ENCODE results near the gene KRTAP10-1.

KRTAP10-1 gene

GRCh38 chr21:44496564-44497550 lies 43.1 kb downstream of the KRTAP10-1 start:
- no peak overlapping the region for H3K27ac ChIP-seq (ENCODE audit: low read length)
- H3K9ac ChIP-seq (ENCODE audit: low read length in 2 of 2), result no peak overlapping the region
- H3K4me1 ChIP-seq (ENCODE audit: control insufficient read depth, insufficient read depth, low read length), result peaks cover 7% of the 10 kb centered on the region
- H3K9me3 ChIP-seq (ENCODE audit: control insufficient read depth in 2 of 2, low read length in 2 of 2), result peaks cover 6 to 11% of the 10 kb centered on the region in 2 donors
- H3K4me3 ChIP-seq (ENCODE audit: low read length in 2 of 2), result peak overlapping the region in 1 of 2 donors; percentile 15
- no peaks in the 10 kb centered on the region for H3K36me3 ChIP-seq (ENCODE audit: control insufficient read depth in 2 of 2, insufficient read depth in 2 of 2, low read length in 2 of 2)
- H3K27me3 ChIP-seq (ENCODE audit: control insufficient read depth in 1 of 2, insufficient read depth in 2 of 2, low read length in 2 of 2), result peaks cover 10 to 12% of the 10 kb centered on the region in 2 donors

GRCh38 chr21:44495611-44496563 lies 44.1 kb downstream of the KRTAP10-1 start:
- Histone ChIP-seq H3K36me3 (ENCODE audit: control insufficient read depth in 2 of 2, insufficient read depth in 2 of 2, low read length in 2 of 2) (no peaks in the 10 kb centered on the region), H3K4me3 (ENCODE audit: low read length in 2 of 2) (no peak overlapping the region), H3K9ac (ENCODE audit: low read length in 2 of 2) (no peak overlapping the region), H3K27me3 (ENCODE audit: control insufficient read depth in 1 of 2, insufficient read depth in 2 of 2, low read length in 2 of 2) (peaks cover 10 to 12% of the 10 kb centered on the region in 2 donors), H3K9me3 (ENCODE audit: control insufficient read depth in 2 of 2, low read length in 2 of 2) (peaks cover 6 to 11% of the 10 kb centered on the region in 2 donors), H3K27ac (ENCODE audit: low read length) (no peak overlapping the region), H3K4me1 (ENCODE audit: control insufficient read depth, insufficient read depth, low read length) (peaks cover 7% of the 10 kb centered on the region)

GRCh38 chr21:44494956-44495355 lies 45.0 kb downstream of the KRTAP10-1 start:
- Histone ChIP-seq H3K4me3 (ENCODE audit: low read length in 2 of 2) (no peak overlapping the region), H3K27ac (ENCODE audit: low read length) (no peak overlapping the region), H3K27me3 (ENCODE audit: control insufficient read depth in 1 of 2, insufficient read depth in 2 of 2, low read length in 2 of 2) (peaks cover 10 to 11% of the 10 kb centered on the region in 2 donors), H3K36me3 (ENCODE audit: control insufficient read depth in 2 of 2, insufficient read depth in 2 of 2, low read length in 2 of 2) (no peaks in the 10 kb centered on the region), H3K9me3 (ENCODE audit: control insufficient read depth in 2 of 2, low read length in 2 of 2) (peaks cover 6 to 11% of the 10 kb centered on the region in 2 donors), H3K9ac (ENCODE audit: low read length in 2 of 2) (no peak overlapping the region), H3K4me1 (ENCODE audit: control insufficient read depth, insufficient read depth, low read length) (peaks cover 7% of the 10 kb centered on the region)

- H3K4me1 ChIP-seq (ENCODE audit: control insufficient read depth, insufficient read depth, low read length), result peaks cover 7% of the 10 kb centered on the region
- H3K4me3 ChIP-seq (ENCODE audit: low read length in 2 of 2), result no peak overlapping the region
- peaks cover 6 to 11% of the 10 kb centered on the region in 2 donors for H3K9me3 ChIP-seq (ENCODE audit: control insufficient read depth in 2 of 2, low read length in 2 of 2)
- H3K27me3 ChIP-seq (ENCODE audit: control insufficient read depth in 1 of 2, insufficient read depth in 2 of 2, low read length in 2 of 2), result peaks cover 6 to 10% of the 10 kb centered on the region in 2 donors
- H3K9ac ChIP-seq (ENCODE audit: low read length in 2 of 2), result no peak overlapping the region
- H3K36me3 ChIP-seq (ENCODE audit: control insufficient read depth in 2 of 2, insufficient read depth in 2 of 2, low read length in 2 of 2), result no peaks in the 10 kb centered on the region
- H3K27ac ChIP-seq (ENCODE audit: low read length), result no peak overlapping the region
Observed at GRCh38 chr21:44494418-44494817, 45.6 kb downstream of the KRTAP10-1 start.

- H3K9me3 ChIP-seq (ENCODE audit: control insufficient read depth in 2 of 2, low read length in 2 of 2), result peaks cover 6 to 11% of the 10 kb centered on the region in 2 donors
- H3K36me3 ChIP-seq (ENCODE audit: control insufficient read depth in 2 of 2, insufficient read depth in 2 of 2, low read length in 2 of 2), result no peaks in the 10 kb centered on the region
- H3K4me1 ChIP-seq (ENCODE audit: control insufficient read depth, insufficient read depth, low read length), result no peaks in the 10 kb centered on the region
- H3K9ac ChIP-seq (ENCODE audit: low read length in 2 of 2), result no peak overlapping the region
- no peaks in the 10 kb centered on the region for H3K27me3 ChIP-seq (ENCODE audit: control insufficient read depth in 1 of 2, insufficient read depth in 2 of 2, low read length in 2 of 2)
- no peak overlapping the region for H3K27ac ChIP-seq (ENCODE audit: low read length)
- H3K4me3 ChIP-seq (ENCODE audit: low read length in 2 of 2), result no peak overlapping the region
Observed at GRCh38 chr21:44492567-44493385, 47.2 kb downstream of the KRTAP10-1 start.

GRCh38 chr21:44490816-44491215 lies 49.2 kb downstream of the KRTAP10-1 start:
- H3K9me3 ChIP-seq (ENCODE audit: control insufficient read depth in 2 of 2, low read length in 2 of 2), result peaks cover 6 to 11% of the 10 kb centered on the region in 2 donors
- no peak overlapping the region for H3K4me3 ChIP-seq (ENCODE audit: low read length in 2 of 2)
- no peaks in the 10 kb centered on the region for H3K4me1 ChIP-seq (ENCODE audit: control insufficient read depth, insufficient read depth, low read length)
- H3K27ac ChIP-seq (ENCODE audit: low read length), result no peak overlapping the region
- H3K27me3 ChIP-seq (ENCODE audit: control insufficient read depth in 1 of 2, insufficient read depth in 2 of 2, low read length in 2 of 2), result no peaks in the 10 kb centered on the region
- H3K36me3 ChIP-seq (ENCODE audit: control insufficient read depth in 2 of 2, insufficient read depth in 2 of 2, low read length in 2 of 2), result no peaks in the 10 kb centered on the region
- H3K9ac ChIP-seq (ENCODE audit: low read length in 2 of 2), result no peak overlapping the region

- no peak overlapping the region for H3K4me3 ChIP-seq (ENCODE audit: low read length in 2 of 2)
- H3K27me3 ChIP-seq (ENCODE audit: control insufficient read depth in 1 of 2, insufficient read depth in 2 of 2, low read length in 2 of 2), result no peaks in the 10 kb centered on the region
- no peak overlapping the region for H3K9ac ChIP-seq (ENCODE audit: low read length in 2 of 2)
- H3K4me1 ChIP-seq (ENCODE audit: control insufficient read depth, insufficient read depth, low read length), result no peaks in the 10 kb centered on the region
- H3K27ac ChIP-seq (ENCODE audit: low read length), result no peak overlapping the region
- H3K9me3 ChIP-seq (ENCODE audit: control insufficient read depth in 2 of 2, low read length in 2 of 2), result peaks cover 6 to 11% of the 10 kb centered on the region in 2 donors
- H3K36me3 ChIP-seq (ENCODE audit: control insufficient read depth in 2 of 2, insufficient read depth in 2 of 2, low read length in 2 of 2), result no peaks in the 10 kb centered on the region
Observed at GRCh38 chr21:44490405-44490804, 49.6 kb downstream of the KRTAP10-1 start.

- H3K9ac ChIP-seq (ENCODE audit: low read length in 2 of 2), result no peak overlapping the region
- H3K4me3 ChIP-seq (ENCODE audit: low read length in 2 of 2), result no peak overlapping the region
- H3K4me1 ChIP-seq (ENCODE audit: control insufficient read depth, insufficient read depth, low read length), result no peaks in the 10 kb centered on the region
- no peak overlapping the region for H3K27ac ChIP-seq (ENCODE audit: low read length)
- H3K27me3 ChIP-seq (ENCODE audit: control insufficient read depth in 1 of 2, insufficient read depth in 2 of 2, low read length in 2 of 2), result no peaks in the 10 kb centered on the region
- H3K36me3 ChIP-seq (ENCODE audit: control insufficient read depth in 2 of 2, insufficient read depth in 2 of 2, low read length in 2 of 2), result no peaks in the 10 kb centered on the region
- peaks cover 6 to 11% of the 10 kb centered on the region in 2 donors for H3K9me3 ChIP-seq (ENCODE audit: control insufficient read depth in 2 of 2, low read length in 2 of 2)
Observed at GRCh38 chr21:44489962-44490361, 50.0 kb downstream of the KRTAP10-1 start.

Data from stomach smooth muscle (tissue), 2 donors.